Caco-2 (cell line): Measurements from ENCODE around the gene ZNRF1. TPM values are rescaled to one million over a fixed set of nuclear protein-coding genes. Genes with fewer than 3 reads are reported as not detected.

ENCODE experiments used
- BruUV-seq: library from RNA; stranded (reverse); fragments of 400-500 nt; replicated peaks from 2 replicates; lab custom pipeline; 2021; lab: Mats Ljungman, UMichigan
- CTCF ChIA-PET: fragments of 300-600 bp; sonication (Branson Sonifier 250); formaldehyde crosslinking; loops from one replicate; lab custom pipeline; 2022; ENCODE audit warnings: antibody characterized with exemption; lab: Charles Lee
- POLR2A ChIA-PET: fragments of 300-600 bp; sonication (Branson Sonifier 250); formaldehyde crosslinking; loops from one replicate; lab custom pipeline; 2022; ENCODE audit warnings: antibody characterized with exemption; lab: Charles Lee
- DNase-seq, 2 experiments: peaks; one replicate each; pipeline versions ENCODE4 v3.0.0 to v3.0.0-alpha.2; 2020 to 2022
- H3K27me3 ChIP-seq: replicated peaks from 2 replicates; pipeline ENCODE4 v1.6.0; 2011; ENCODE audit warnings: low read length; ENCODE audit not compliant: control insufficient read depth, insufficient read depth
- H3K36me3 ChIP-seq: 2 replicates; pipeline ENCODE4 v1.5.1; 2011; ENCODE audit warnings: low read length; ENCODE audit not compliant: control insufficient read depth, insufficient read depth
- H3K4me1 ChIP-seq: fragments of 250-450 bp; sonication (Bioruptor Pico); 2 replicates; pipeline ENCODE4 v1.5.1; 2020; ENCODE audit warnings: mild to moderate bottlenecking
- H3K4me3 ChIP-seq: 2 replicates; pipeline ENCODE4 v1.5.1; 2011; ENCODE audit warnings: low read depth, mild to moderate bottlenecking, control low read depth, low read length
- H3K9me3 ChIP-seq: fragments of 250-450 bp; sonication (Bioruptor Pico); 2 replicates; pipeline ENCODE4 v1.5.1; 2020; ENCODE audit warnings: mild to moderate bottlenecking, moderate library complexity
- H3K27ac Mint-ChIP-seq: one replicate; pipeline ENCODE4 v1.8.0; 2022; ENCODE audit warnings: mixed read lengths; ENCODE audit not compliant: unreplicated experiment
- H3K27me3 Mint-ChIP-seq: one replicate; pipeline ENCODE4 v1.8.0; 2022; ENCODE audit warnings: mixed read lengths; ENCODE audit not compliant: insufficient read depth, unreplicated experiment
- H3K36me3 Mint-ChIP-seq: one replicate; pipeline ENCODE4 v1.8.0; 2022; ENCODE audit warnings: mild to moderate bottlenecking, mixed read lengths; ENCODE audit not compliant: insufficient read depth, unreplicated experiment
- H3K4me1 Mint-ChIP-seq: one replicate; pipeline ENCODE4 v1.8.0; 2022; ENCODE audit warnings: low read depth, mixed read lengths; ENCODE audit not compliant: unreplicated experiment
- H3K4me3 Mint-ChIP-seq: one replicate; pipeline ENCODE4 v1.8.0; 2022; ENCODE audit warnings: mild to moderate bottlenecking, moderate library complexity, mixed read lengths; ENCODE audit not compliant: unreplicated experiment
- H3K9me3 Mint-ChIP-seq: one replicate; pipeline ENCODE4 v1.8.0; 2022; ENCODE audit warnings: mixed read lengths; ENCODE audit not compliant: unreplicated experiment
- CTCF ChIP-seq, 2 experiments: fragments of 200-600 bp in 1 of 2; IDR thresholded peaks; 1 replicate in 1 of 2; 2 replicates in 1 of 2; pipeline versions ENCODE4 v1.5.1 to v1.8.0; 2011 to 2022; ENCODE audit warnings: antibody characterized with exemption in 1 of 2, control low read depth in 1 of 2, inconsistent platforms in 1 of 2, low read depth in 1 of 2, low read length in 1 of 2, mild to moderate bottlenecking in 1 of 2, moderate library complexity in 1 of 2; ENCODE audit not compliant: insufficient read depth in 1 of 2, severe bottlenecking in 1 of 2, unreplicated experiment in 1 of 2
- intact Hi-C: fragments of 100-400 bp; cut with micrococcal nuclease; formaldehyde crosslinking; loops from one replicate; pipeline ENCODE4 v1.10.0; 2022; ENCODE audit not compliant: unreplicated experiment
- total RNA-seq: library from RNA; stranded (reverse); gene quantifications from 2 replicates; pipeline ENCODE4 v1.2.3, GENCODE V29; 2022

ZNRF1 gene
- total RNA-seq, 1 experiment from 2014 or later, result 68.6 TPM

GRCh38 chr16:75053791-75054555 lies 55.1 kb downstream of the ZNRF1 start:
- no peak for TF ChIP-seq CTCF (IDR thresholded peaks at IDR 0.05; ENCODE audit: insufficient read depth in 1 of 2, low read depth in 1 of 2, low read length in 1 of 2, severe bottlenecking in 1 of 2, unreplicated experiment in 1 of 2)
- H3K4me1 ChIP-seq, result peaks cover 11% of the 10 kb centered on the region
- Mint-ChIP-seq H3K4me3 (no peak overlapping the region), H3K27me3 (no peaks in the 10 kb centered on the region), H3K27ac (no peak overlapping the region), H3K9me3 (no peaks in the 10 kb centered on the region), H3K4me1 (peaks cover 16% of the 10 kb centered on the region), H3K36me3 (peaks cover 21% of the 10 kb centered on the region)
- ChIA-PET POLR2A (no interaction called here), CTCF (interaction anchor here (1.3 kb wide), 1 partner anchor 55 kb away, joined by 4 read pairs; the partner anchor contains the start of gene ZNRF1)
- no peaks in the 10 kb centered on the region for H3K36me3 ChIP-seq
- intact Hi-C loops, result no loop called here
- no peak overlapping the region for H3K4me3 ChIP-seq
- DNase-seq, result no peak
- BruUV-seq, result no TSS peak
- H3K9me3 ChIP-seq, result no peaks in the 10 kb centered on the region
- H3K27me3 ChIP-seq, result no peaks in the 10 kb centered on the region

- ChIA-PET POLR2A (no interaction called here), CTCF (no interaction called here)
- Mint-ChIP-seq H3K27ac (no peak overlapping the region), H3K9me3 (no peaks in the 10 kb centered on the region), H3K36me3 (peaks cover 20% of the 10 kb centered on the region), H3K27me3 (no peaks in the 10 kb centered on the region), H3K4me1 (peaks cover 21% of the 10 kb centered on the region), H3K4me3 (no peak overlapping the region)
- BruUV-seq, result no TSS peak
- no peak for TF ChIP-seq CTCF (IDR thresholded peaks at IDR 0.05; ENCODE audit: insufficient read depth in 1 of 2, low read depth in 1 of 2, low read length in 1 of 2, severe bottlenecking in 1 of 2, unreplicated experiment in 1 of 2)
- Histone ChIP-seq H3K4me1 (peaks cover 12% of the 10 kb centered on the region), H3K9me3 (no peaks in the 10 kb centered on the region), H3K27me3 (no peaks in the 10 kb centered on the region), H3K4me3 (no peak overlapping the region), H3K36me3 (no peaks in the 10 kb centered on the region)
- no peak for DNase-seq
- intact Hi-C loops, result no loop called here
Observed at GRCh38 chr16:75054556-75054947, 55.7 kb downstream of the ZNRF1 start.

GRCh38 chr16:75058806-75059205 lies 60.0 kb downstream of the ZNRF1 start:
- Histone ChIP-seq H3K4me3 (no peak overlapping the region), H3K36me3 (no peaks in the 10 kb centered on the region), H3K9me3 (no peaks in the 10 kb centered on the region), H3K27me3 (no peaks in the 10 kb centered on the region), H3K4me1 (peaks cover 28% of the 10 kb centered on the region)
- no TSS peak for BruUV-seq
- Mint-ChIP-seq H3K4me3 (peak overlapping the region; percentile 19), H3K4me1 (peaks cover 17% of the 10 kb centered on the region), H3K9me3 (no peaks in the 10 kb centered on the region), H3K27ac (peak overlapping the region; percentile 77), H3K27me3 (no peaks in the 10 kb centered on the region), H3K36me3 (peaks cover 6% of the 10 kb centered on the region)
- TF ChIP-seq CTCF (IDR thresholded peaks at IDR 0.05; ENCODE audit: insufficient read depth in 1 of 2, low read depth in 1 of 2, low read length in 1 of 2, severe bottlenecking in 1 of 2, unreplicated experiment in 1 of 2), result no peak
- no peak for DNase-seq
- ChIA-PET POLR2A (interaction anchor here (0.6 kb wide), 1 partner anchor 12 kb away, joined by 5 read pairs; no protein-coding TSS in a partner anchor), CTCF (no interaction called here)
- intact Hi-C loops, result loop anchor here (1.0 to 2.0 kb wide), 2 partner anchors 11 to 38 kb away; no protein-coding TSS in a partner anchor
